PC-9 (cell line): ENCODE results near the gene ZNRF1.

ENCODE experiments used
- CTCF ChIP-seq: fragments of 200-600 bp; sonication (generic); conservative IDR thresholded peaks from 2 replicates; pipeline ENCODE4 v1.6.1; 2017; ENCODE audit warnings: mixed run types, antibody characterized with exemption, mild to moderate bottlenecking, moderate library complexity
- EZH2 ChIP-seq: fragments of 200-600 bp; sonication (generic); IDR thresholded peaks from 2 replicates; pipeline ENCODE4 v1.8.0; 2017; ENCODE audit warnings: antibody characterized with exemption, low read depth

- TF ChIP-seq CTCF (no peak), EZH2 (no peak)
These were observed 82.5 kb downstream of the ZNRF1 start for GRCh38 chr16:75081179-75081859.
